Posterior cingulate gyrus (tissue), 11 donors: ENCODE results near the gene CD40.
A peak's percentile ranks its signal among the peaks of the same experiment; 100 is the strongest.

Experiments
- DNase-seq, 10 donors: peaks; one replicate each; pipeline versions ENCODE4 v3.0.0 to v3.0.0-alpha.2; 2020 to 2021; ENCODE audit warnings: mixed read lengths in 3 of 10
- intact Hi-C: fragments of 100-400 bp; cut with DNase I; formaldehyde crosslinking; loops from one replicate; pipeline ENCODE4 v1.15.1; 2023

The CD40 gene

DNA sequence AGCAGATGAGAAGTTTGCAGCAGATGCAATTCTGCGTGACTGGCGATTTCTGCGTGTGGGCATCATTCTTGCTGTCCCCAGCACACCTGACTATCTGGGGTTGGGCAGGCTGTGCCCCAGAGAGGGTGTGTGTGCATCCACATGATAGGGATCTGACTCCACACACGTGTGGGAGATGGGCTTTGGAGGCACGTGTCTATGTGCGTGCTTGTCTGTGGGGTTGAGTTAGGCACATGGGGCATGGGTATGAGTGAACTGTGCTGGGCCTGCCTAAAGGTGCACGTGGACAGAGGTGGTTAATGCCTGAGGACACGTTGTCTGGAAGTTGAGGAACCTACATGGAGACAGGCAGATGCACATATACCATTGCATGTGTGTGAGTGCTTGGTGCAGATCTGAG is 50.3 kb downstream of the CD40 start:
- intact Hi-C loops = no loop called here
- DNase-seq = peak in 1 of 10 donors; percentile 78

DNA sequence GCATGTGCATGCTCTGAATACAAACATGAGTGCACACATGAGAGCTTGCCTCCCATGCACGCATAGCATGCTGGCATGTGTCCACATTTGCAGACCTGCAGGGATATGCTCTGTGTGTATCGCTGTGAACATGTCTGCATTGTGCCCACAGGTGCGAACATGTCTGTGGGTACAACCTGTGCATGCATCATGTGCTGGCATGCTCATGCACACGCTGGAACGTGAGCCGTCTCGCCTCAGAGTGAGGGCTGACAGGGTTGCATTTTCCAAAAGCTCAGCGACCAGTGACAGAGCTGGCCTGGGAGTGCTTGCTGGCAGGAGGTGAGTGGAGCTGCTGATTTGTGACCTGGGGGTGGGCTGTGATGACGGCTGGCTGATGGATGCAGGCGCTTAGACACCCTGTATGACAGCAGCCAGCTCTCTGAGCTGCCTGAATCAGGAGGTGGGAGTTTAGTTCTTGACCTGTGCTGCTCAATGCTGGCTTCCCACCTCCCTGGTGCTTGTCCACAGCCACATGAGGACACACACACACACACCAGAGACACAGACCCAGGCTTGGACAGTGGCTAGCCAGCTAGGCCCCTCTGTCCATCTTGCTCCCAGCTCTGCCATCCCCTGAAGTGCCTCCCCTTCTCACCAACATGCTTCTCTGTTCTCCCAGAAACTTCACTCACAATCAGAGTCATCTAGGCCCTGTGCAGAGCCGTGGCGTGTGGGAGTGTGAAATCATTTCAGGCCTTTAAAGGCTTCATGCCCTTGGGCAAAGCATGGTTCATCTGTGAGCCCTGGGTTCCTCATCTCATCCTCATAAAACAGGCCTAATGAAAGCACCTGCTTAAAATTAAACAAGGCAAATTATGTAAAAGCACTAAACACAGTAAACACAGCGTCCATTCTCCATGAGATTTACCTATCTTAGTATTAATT is 51.4 kb downstream of the CD40 start:
- intact Hi-C loops = no loop called here

DNA sequence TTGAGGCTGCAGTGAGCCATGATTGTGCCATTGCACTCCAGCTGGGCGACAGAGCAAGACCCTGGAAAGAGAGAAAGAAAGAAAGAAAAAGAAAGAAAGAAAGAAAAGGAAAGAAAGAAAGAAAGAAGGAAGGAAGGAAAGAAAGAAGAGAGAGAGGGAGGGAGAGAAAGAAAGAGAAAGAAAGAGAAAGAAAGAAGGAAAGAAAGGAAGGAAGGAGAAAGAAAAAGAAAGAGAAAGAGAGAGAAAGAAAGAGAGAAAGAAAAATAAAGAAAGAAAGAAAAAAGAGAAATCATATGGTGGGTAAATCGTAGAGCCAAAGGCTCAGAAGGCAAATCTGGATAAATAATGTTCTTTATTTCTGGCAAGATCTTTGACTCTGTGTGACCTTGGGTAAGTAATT is 53.4 kb downstream of the CD40 start:
- DNase-seq = no peak
- intact Hi-C loops = no loop called here

More for the DNA sequence above, 51.4 kb downstream of the CD40 start:
- peak in 1 of 10 donors; percentile 66 for DNase-seq

DNA sequence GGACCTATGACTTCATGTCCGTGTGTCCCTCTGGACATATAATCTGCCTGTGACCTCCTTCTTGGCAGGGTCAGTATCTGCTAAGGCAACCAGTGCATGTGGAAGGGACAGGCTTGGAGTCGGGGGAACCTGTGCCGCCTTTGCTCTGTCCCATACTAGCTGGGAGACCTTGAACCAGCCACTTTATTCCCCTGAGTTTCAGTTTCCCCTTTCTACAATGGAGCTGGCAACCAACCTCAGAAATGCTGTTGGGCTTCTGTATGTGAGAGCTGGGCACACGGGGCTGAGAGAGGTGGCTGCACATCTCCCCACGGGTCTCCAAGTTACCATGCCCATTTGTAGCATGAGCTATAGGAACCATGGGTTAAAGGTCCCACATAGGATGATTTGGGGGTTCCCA is 53.8 kb downstream of the CD40 start:
- intact Hi-C loops = no loop called here
- DNase-seq = peak in 1 of 10 donors; percentile 12

DNA sequence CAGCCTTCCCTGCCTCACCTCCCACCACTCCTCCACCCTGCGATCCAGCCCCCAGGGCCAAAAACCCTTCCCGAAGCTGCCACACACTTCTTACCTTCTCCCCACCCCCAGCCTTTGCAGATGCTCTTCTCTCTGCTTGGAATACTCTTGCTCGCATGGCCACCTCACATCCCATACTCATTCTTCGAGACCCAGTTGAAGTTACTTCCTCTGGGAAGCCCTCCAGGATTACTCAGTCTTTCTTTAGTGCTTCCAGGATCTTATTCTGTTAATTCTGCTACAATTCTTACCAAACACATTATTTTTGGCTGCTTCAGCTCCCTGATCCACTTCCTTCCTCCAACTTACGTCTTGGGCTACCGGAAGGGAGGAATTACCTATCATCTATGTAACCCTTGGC is 54.3 kb downstream of the CD40 start:
- intact Hi-C loops = no loop called here
- DNase-seq = peak in 1 of 10 donors; percentile 3

DNA sequence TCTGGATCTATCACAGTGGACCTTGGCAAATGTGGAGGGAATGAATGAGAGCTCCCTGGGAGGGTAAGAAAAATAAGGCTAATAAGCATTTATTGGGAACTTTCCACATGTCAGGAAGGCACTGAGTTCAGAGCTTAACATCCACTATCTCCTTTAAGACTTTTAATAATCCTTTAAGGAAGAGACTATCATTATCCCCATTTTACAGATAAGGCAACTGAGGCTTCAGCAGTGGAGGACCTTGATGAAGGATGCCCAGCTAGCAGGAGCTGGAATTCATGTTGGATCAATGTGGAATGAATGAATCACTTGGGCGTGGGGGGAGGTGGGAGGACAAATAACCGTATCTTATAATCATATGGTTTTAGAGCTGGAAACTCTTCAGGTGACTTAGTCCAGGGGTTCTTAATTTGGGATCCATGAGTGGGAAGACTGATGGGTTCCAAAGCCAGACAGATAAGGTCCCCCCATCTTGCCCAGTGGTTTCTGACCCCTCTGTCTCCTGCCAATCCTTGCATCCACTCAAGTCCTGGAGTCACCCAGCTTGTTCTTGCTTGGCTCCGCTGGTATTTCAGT is 54.9 kb downstream of the CD40 start:
- no peak for DNase-seq
- intact Hi-C loops = no loop called here

DNA sequence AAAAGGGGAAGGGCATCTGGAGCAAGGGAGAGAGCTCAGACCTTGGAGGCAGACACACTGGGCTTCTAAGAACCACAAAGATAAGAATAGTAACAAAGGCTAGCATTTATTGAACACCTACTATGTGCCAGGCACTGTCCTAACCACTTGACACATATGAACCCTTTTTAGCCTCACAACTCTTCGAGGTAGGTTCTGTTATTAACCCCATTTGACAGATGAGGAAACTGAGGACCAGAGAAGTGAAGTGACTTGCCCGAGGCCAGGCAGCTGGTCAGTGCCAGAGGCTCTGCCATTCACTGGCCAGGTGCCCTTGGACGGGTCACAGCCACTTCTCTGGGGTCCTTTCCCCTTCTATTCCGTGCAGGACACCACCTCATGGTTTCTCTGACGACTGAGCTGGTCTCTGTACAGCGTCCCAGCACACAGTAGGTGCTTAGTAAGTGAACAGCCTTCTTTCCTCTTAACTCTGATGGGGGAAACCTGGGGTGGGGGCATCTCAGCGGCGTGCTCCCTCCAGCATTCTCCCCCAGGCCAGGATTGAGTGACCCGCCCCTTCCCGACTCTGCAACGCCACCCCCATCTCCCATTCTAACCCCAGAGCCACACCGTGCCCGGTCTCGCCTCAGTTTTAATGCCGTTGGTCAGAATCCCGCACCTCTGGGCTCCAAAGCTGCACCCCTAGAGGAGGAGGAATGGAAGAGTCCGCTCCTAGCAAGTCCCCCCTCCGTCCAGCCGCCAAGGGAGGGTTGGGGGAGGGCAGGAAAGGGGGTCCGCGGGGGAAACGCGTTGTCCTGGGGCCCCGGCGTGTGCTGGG is 55.7 kb downstream of the CD40 start:
- intact Hi-C loops = no loop called here
- peak in 1 of 10 donors; percentile 56 for DNase-seq

DNA sequence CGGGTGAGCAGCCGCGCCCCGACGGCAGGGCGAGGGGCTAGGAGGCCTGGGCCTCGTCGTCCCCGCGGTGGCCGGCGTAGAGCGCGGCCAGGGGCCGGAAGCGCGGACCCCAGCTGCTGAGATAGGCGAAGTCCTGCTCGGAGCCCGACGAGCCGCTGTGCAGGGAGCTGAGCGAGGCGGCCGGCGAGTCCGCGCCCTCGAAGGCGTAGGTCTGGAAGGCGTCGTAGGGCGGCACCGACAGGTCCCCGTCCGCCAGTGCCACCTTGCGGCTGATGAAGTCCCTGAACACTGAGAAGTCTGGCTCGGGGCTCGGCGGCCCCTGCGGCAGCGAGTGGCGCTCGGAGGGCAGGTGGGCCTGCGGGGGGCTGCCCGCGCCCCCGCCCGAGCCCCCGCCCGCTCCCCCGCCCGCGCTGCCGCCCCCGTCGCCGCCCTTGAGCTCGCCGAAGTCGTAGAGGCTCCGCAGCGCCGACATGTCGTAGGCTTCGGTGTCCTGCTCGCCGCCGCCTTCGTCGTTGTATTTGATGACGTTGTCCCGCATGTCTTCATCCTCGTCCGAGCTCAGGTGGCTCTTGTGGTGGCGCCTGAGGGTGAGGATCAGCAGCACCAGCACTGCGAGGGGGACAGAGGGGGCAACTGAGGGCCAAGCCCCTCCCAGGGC is 56.5 kb downstream of the CD40 start:
- peak in 6 of 10 donors; percentile 40 to 90 (median 48) for DNase-seq
- intact Hi-C loops = no loop called here

DNA sequence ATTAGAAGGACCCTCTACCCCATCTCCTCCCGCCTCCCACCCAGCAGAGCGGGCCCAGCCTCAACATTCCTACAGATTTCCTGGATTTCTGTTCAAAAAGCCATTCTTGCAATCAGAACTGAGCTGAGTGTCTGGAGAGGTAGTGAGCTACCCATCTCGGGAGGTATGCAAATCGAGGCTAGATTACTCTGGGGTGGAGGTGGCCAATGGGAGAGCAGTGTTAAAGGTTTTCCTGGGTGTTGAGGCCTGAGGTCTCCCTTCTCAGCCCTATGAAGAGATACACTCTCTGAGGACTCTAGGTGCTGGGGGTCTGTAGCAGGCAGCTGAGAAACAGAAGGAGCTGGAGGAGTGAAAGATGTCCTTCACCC is 57.0 kb downstream of the CD40 start:
- DNase-seq = peak in 1 of 10 donors; percentile 14
- intact Hi-C loops = no loop called here

DNA sequence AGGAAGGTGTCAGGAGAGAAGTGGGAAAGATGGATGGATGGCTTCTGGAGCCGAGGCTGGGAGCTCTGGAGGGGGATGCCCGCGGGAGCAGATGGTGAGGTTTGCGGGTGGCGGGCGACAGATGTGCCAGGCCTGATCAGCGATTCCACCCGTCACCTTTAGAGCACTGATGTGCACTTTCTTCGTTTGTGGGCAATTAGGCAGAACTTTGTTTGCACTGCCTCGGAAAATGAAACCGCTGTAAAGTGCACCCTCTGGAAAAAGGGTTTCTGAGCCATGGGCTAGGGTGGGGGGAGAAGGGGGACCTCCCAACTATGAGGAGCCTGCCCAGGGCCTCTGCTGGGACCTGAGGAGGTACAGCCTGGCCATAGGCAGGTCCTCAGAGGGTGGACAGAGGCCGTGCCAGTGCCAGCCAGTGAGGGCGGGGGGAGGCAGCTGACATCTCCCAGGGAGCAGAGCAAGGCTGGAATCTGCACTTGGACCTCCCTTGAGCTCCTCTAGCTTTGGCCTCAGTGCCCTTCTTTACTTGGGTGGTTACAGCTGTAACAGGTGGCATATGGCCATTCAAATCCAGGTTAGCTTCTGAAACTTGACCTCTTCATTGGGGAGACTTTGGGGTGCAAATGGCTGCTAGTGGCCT is 58.7 kb downstream of the CD40 start:
- peak in 1 of 10 donors; percentile 59 for DNase-seq
- intact Hi-C loops = no loop called here

DNA sequence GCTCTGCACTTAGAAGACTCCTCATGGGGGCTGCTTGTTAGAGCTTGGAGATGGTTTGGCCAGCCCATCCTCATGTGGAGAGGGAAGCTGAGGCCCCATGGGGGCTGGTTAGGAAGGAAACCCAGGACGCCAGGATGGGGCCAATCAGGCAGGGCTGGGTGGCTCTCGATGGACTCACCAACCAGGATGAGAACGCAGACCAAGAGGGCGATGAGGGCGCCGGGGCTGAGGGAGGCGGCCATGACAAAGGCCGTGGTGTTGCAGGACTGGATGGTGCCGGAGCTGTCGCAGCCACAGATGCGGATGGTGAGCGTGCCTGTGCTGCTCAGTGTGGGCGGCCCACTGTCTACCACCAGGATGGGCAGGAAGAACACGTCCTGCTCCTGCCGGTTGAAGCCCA is 59.7 kb downstream of the CD40 start:
- intact Hi-C loops = no loop called here
- peak in 2 of 10 donors; percentile 83 for DNase-seq

DNA sequence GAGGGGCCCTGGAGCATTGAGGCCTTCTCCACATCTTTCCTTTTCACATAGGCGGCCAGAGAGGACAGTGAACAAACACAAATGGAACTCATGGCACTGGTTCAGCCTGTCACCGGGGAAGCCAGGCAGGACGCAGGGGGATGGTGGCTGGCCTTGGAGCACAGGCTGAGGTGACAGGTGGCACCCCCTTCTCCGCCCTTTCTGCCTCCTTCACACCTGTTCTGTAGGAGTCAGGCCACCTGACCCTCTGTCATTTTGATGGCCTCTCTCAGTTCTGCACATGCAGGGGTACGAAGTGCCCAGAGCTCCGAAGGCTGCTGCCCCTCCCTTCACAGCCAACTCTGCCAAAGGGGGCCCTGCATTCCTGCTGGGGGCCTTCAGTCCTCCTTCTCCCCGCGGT is 60.8 kb downstream of the CD40 start:
- intact Hi-C loops = no loop called here
- peak in 1 of 10 donors; percentile 55 for DNase-seq
